HG02885 (cell line): ENCODE measurements around the gene OLFML2B.
"Not testable (repeated sequence)": the region's sequence is repeated elsewhere in the genome, so short reads cannot be mapped to it uniquely, and the experiment has no call there.

Experiments used
- ATAC-seq: cut with Tn5 transposase; IDR thresholded peaks from one replicate; pipeline ENCODE4 v1.9.1; 2021; ENCODE audit warnings: mild to moderate bottlenecking; ENCODE audit not compliant: unreplicated experiment, poor library complexity

Gene OLFML2B

DNA sequence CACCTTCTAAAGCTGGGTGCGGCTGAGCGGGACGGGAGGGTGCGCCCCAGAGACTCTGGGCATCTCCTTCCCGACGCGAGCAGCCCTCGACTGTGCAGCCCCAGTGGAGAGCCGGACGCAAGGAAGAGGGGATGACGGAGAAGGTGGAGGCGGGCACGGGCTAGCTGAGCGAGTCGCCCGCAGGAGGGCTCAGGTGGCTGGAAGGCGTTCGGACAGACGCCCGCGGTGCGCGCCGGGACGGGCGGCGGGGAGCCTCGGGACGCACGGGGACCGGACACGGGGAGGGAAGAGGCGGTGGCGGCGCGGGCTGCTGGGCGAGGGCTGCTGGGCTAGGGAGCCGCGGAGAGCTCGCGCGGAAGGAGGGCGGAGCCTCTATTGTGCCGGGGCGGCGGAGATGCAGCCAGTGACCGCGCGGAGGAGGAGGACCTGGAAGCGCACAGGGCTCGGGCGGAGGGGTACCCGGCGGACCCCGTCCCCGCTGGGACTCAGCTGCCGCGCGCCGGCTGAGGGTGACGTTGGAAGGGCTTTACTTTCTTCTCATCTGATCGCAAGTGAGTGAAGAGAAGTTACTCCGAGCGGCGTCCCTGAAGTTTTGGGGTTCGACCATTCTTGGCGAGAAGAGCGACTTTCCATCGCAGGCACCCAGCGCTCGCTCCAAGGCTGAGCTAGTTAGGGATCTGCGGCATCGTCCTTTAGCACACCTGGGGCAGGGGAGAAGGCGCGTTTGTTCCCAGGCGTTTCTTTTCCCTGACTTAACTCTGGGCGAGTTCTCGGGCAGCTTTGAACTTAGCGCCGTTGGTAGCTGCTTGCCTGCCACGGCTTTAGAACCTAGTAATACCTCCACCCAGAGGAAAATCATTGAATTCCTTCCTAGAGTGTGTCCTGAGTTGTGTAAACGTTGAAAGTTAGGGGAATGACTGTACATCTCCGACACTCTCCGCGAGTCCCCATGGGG lies at the start of gene OLFML2B:
Gene OLFML2B, minus strand, starts transcription at position 323 of the 955 bp plus-strand sequence. CDS start 439 bp downstream, outside the sequence.
- ATAC-seq, result peak; percentile 79

DNA sequence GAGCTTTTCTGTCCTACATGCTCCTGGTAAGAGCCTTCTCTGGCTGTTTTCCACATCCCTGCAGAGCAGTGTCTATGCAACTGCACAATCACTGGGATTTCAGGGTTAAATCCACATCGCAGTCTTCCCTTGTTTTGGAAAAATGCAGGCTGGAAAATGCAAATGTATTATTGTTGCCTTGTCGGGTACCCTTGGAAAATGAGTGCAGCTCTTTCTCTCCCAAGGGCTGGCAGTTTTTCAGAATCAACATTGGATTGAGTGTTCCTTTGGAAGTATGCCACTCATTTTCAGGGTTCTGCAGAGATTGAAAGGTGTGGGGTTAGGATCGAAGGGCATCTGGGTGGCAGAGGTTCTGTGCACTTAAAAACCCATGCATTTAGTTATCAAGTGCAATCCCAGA lies 49.1 kb upstream of the OLFML2B start:
- ATAC-seq, result no peak

DNA sequence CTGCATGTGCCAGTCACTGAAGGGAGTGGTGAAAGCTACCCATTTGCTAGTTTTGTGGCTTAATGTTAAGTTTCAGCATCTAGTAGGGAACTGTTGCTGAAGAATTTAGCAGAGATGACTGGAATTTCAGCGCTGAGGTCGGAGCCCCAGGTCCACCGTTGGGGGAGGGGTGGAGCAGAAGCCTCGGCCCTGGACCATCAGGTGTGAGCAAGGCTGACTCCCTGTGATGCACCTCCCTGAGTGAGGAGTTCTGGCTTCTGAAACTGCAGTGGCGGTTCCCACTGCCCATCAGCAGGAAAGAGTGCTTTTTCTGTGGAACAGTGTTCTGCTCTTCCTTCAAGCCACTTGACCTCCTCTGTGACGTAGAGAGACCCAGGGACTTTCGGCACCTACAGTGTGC lies 47.2 kb upstream of the OLFML2B start:
- ATAC-seq, result no peak

DNA sequence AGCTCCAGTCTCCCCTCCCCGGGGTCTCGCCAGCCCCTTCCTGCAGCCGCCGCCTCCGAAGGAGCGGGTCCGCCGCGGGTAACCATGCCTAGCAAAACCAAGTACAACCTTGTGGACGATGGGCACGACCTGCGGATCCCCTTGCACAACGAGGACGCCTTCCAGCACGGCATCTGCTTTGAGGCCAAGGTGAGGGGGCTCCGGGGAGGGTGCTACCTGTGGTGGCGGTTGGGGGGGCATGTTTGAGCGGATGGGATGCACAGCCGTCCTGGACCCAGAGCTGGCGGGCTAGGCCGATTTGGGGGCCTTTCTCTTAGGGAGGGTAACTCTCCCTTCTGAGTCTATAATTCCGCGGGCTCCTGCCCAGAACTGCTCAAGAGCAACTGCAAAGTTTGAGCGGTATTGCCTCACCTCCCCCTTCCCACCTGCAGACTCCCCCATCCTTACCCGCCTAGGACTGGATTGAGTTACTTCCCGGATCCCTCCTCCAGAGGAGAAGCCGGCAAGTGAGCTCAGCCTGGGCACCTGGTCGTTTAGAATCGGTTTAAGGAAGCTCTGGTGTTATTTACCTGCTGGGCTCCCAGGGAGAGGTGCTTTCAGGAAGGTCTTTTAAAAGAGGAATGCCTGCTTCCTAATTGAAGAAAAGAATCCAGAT lies 46.6 kb upstream of the OLFML2B start:
- no peak for ATAC-seq

DNA sequence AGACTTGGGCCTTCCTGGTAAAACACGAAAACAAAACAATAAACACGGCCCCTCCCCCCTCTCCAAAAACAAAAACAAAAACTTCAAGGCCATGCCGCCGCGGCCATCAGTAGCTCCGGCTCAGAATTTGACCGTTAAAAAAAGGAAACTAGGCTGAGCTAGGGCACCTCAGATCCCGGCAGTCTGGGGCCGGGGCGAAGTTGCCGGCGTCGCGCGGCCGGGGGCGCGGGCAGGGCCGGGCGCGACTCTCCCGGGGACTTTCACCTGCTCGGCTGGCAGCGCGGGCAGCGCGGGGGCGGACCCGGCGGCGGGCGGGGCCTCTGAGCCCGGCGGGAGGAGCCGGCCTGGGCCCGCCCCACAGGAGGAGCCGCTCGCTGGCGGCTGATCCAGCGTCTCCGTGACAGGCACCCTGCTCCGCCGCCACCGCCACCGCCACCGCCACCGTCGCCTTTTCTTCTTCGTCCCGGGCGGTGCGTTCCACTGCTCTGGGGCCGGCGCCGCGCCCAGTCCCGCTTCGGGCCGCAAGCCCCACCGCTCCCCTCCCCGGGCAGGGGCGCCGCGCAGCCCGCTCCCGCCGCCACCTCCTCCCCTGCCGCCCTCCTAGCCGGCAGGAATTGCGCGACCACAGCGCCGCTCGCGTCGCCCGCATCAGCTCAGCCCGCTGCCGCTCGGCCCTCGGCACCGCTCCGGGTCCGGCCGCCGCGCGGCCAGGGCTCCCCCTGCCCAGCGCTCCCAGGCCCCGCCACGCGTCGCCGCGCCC lies 45.8 kb upstream of the OLFML2B start, which contains the start of gene NOS1AP:
Gene NOS1AP, plus strand, starts transcription at position 358 of the 760 bp plus-strand sequence. CDS start 487 bp downstream, outside the sequence.
- peak; percentile 99 for ATAC-seq

DNA sequence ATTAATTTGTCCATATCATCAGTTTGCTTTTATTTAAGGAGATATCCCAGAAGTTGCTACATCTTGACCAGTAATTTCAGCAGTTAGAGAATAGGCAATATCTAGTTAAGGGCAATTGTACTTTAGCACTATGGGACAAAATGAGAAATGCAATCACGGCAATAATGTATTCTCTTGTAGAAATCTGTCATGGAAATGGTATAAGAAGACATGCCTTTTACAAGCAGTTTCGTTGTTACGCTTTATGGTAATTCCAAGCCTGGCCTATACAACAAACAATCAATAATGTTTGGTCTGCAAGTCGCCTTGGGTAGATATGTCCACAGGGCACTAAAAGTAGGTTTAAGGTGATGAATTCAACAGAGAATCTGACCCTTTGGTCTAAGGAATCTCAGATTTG lies 44.6 kb upstream of the OLFML2B start:
- ATAC-seq, result no peak

DNA sequence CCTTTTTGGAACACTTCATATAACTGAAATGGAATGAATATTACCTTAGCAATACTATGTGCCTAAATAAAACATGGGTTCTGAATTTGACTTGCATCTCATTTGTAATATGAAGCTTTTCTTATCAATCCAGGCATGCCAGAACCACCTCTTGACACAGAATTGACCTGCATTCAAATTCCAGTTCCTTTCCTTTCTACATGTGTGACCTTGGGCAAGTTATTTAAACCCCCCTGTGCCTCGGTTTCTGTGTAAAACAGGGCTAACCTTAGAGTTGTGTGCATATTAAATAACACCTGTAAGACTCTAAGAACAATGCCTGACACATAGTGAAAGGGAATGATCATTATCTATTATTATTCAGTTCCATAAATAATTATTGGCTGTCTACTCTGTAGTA lies 43.8 kb upstream of the OLFML2B start:
- no peak for ATAC-seq

DNA sequence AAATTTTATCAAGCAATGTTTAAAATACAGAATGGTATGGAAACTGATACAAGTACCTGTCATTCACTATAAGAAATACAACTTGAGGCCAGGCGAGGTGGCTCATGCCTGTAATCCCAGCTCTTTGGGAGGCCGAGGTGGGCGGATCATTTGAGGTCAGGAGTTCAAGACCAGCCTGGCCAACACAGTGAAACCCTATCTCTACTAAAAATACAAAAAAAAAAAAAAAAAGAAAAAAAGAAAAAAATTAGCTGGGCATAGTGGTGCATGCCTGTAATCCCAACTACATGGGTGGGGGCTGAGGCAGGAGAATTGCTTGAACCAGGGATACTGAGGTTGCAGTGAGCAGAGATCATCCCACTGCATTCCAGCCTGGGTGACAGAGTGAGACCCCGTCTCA lies 43.2 kb upstream of the OLFML2B start:
- ATAC-seq, result not testable (repeated sequence)

DNA sequence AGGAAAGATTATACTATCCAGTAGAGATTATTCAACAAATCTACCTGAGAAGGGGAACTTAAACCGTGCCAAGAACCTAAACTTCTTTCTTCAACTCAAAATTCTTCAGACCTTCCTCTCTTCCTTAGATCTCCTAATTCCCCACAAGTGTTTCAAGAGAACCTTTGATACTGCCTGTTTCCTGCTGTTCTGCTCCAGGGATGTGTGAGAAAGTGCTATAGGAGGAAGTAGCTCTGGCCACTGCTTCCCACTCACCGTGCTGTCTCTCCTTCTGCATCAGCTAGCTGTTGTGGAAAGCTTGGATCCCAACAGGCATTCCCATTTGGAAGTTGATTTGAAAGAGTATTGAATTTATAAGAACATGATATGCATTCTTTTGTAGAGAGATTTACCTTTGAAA lies 41.3 kb upstream of the OLFML2B start:
- ATAC-seq, result no peak

DNA sequence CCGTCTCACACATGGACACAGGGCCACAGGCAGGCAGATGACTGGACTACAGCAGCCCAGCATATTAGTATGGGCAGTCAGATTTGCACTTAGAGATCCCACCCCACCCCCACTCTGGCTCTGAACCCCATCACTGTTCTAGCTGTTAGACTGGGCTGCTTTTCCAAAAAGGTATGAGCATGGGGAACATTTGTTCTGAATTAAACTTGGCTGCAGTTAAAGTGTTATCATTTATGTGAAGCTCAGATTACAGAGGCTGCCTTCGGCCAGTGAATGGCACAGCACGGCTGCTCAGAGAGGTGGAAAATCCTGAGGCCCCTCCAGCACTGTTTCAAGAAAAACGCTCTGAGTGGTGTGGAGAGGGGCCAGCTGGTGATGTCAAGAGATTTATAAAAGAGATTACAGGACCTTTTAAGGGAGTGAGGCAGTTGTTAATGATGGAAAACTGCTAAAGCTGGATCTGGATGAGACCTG lies 38.9 kb upstream of the OLFML2B start:
- ATAC-seq, result no peak

DNA sequence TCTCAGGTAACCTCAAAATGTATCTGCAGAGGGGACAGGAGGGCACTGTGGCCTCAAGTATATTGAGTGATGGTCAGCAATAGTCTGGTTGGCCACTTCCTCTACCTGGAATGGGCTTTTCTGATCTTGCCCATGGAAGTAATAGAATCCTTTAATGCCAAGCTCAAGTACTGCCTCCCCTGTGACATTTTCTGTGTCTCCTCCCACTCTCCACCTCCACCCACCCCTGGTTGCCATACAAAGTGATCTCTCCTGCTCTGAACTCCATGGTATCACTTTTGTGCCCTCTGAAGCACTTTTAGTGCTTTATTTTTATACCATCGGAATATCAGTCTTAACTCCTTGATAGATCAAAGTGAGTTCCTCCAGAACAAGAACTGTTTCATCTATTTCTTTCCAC lies 36.6 kb upstream of the OLFML2B start:
- no peak for ATAC-seq

DNA sequence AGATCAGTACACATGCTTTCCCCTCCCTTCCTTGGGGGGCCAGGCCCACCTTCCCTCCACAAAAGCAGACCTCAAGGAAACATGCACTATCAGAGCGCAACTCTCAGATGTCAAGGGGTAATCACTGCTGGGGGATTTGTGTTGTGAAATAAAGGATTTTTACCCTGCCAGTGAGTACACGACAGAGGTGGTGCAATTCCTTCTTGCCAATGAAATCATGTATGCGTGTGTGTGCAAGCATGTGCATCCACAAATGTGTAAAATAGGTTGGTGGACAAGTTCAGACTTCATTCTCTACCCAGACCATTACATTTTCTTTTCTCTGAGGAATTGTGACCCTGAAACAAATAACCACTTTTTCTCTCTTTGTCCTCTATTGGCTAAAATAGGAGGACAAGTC lies 36.1 kb upstream of the OLFML2B start:
- ATAC-seq, result no peak

DNA sequence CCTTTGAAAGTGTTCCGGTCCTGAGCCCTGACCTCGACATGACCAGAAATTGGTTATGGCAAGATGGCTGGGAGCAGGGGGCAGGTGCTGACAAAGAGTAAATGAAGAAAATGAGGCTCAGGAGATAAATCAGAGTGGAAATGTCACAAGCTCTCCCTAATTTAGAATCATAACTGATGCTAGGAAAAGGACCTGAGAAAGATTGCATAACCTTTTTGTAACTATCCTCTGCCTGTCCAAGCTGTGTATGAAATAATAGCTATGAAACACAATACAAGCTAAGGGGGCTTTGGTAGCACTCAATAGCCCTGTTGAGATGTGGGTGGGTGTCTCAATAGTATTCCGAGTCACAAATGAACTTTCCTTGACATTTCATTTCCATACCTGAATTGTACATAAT lies 32.9 kb upstream of the OLFML2B start:
- ATAC-seq, result no peak

DNA sequence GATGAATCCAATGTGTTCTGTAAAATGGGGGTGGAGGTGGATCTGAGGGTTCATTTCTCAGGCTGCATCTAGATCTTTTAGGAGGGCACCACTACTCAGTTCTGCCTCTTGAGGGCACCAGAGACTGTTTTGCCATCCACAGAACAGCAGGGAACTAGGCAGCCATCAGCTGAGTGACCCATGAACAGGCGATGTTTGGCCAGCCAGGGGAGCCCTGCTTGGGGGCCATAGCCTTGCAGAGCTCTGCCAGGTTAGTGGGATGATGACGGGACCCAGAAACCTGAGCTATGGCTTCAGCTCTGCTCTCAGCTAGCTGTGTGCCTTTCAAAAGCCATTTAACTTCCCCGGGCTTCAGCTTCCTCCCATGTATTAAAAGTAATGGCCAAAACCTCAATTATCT lies 32.4 kb upstream of the OLFML2B start:
- ATAC-seq, result peak; percentile 60

DNA sequence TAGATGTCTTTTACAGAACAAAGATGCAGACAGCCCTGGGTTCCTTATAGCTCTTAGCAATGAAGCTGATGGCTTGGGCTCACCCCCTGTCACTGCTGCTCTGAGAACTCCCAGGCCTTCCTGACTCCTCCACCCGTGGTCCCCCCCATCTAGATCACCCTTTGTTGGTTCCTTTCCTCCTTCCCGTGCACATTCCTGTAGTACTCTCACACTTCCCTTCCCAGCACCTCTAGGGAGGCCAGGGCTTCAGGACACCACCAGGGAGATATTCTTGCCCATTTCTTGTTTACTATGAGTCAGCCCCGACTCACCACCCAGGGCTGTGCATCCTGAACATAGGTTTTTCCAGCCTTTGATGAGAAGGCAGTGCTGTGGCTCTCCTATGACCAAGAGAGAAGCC lies 31.4 kb upstream of the OLFML2B start:
- ATAC-seq, result no peak

DNA sequence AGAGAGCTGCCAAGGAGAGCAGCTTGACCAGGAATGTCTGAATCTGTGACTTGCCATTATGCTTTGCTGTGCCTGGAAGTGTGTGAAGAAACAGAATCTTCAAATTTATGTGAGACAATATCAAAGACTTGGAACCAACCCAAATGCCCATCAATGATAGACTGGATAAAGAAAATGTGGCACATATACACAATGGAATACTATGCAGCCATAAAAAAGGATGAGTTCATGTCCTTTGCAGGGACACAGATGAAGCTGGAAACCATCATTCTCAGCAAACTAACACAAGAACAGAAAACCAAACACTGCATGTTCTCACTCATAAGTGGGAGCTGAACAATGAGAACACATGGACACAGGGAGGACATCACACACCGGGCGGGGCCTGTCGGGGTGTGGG lies 30.3 kb upstream of the OLFML2B start:
- not testable (repeated sequence) for ATAC-seq

DNA sequence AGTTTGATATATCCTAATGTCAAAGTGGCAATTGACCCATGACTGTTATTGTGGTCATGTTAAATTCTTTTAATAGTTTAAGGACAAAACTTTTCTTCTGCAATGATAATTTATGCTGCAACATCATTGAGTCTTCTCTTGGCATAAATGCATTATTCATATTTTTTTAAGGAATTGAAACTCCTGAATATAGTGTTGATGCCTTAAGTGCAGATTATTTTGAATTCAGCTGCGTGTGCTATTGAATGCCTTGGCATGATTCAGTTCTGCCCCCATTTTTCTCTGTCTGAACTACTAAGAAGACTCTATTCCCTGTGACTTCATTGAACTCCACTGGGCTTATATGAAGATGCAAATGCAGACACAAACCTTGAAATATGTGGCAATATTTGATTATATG lies 23.3 kb upstream of the OLFML2B start:
- no peak for ATAC-seq

DNA sequence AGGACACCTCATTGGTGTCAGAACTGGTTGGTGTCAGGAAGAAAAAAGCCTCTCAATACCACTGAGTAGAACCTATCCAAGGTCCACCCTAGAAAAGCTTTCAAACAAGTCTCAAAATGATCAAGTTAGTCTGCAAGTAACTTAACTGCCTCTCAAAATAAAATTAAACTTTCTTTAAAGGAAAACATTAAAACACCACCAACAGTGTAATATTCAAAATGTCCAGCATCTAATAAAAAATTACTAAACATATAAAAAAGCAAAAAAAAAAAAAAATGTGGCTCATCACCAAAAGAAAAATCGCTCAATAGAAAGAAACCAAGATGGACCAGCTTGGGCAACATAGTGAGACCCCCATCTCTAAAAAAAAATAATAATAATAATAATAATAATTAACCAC lies 18.7 kb upstream of the OLFML2B start:
- ATAC-seq, result no peak

DNA sequence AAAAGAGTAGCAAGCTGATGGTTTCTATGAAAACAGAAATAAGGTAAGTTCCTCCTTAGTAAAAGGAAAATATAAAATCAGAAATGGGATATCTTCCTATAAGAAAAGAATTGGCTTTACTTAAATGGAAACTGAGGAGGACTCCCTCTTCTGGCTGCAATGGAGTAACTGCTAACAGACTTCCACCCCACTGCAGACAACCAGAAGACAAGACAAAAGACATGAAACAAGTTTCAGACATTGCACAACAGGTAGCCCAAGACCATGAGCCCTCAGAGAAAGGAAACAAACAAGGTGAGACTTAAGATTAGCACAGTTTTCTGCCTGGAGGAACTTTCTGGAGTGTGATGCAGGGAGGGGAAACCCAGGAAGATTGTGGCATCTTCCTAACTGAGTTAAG lies 17.0 kb upstream of the OLFML2B start:
- no peak for ATAC-seq

DNA sequence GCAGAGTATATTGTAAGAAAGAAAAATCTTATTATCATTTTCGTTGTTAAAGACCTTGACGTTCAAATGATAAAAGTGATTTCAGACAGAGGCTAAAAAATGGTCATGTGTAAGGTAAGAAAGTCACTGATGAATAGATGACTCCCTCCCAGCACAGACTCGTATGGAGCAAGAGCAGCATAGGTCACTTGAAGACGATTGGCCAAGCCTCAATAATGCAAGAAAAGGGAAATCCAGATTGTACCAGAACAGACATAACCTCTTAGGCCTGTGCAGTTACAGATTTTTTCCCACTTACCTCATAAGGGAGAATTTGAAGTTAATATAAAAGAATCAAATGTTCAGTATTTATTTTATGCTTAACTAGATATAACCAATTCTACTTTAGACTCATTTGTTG lies 16.3 kb upstream of the OLFML2B start:
- no peak for ATAC-seq

DNA sequence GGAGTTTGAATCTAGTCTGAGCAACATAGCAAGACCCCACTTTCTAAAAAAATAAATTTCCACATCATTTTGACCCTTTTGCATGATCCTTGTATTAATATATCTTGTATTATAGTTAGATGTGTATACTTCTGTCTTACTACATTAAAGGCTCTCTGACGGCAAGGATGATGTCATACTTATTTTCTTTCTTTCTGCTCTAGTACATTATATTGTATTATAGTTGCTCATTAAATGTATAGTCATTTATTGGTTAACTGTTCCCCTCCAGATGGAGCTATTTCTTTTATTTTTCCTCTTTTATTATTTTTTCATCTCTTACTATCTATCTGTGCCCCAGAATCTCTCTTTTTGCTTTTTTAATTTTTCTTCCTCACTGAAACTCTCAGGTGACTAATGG lies 15.0 kb upstream of the OLFML2B start:
- no peak for ATAC-seq
